ENCODE measurements around the gene CCNY.
A peak's percentile ranks its signal among the peaks of the same experiment; 100 is the strongest.

Gene CCNY

GRCh38 chr10:35460852-35461460 lies 124.6 kb downstream of the CCNY start:
- H3K9ac ChIP-seq (ENCODE audit: low read depth, low read length, poor library complexity): no peak overlapping the region

GRCh38 chr10:35462491-35462934 lies 126.2 kb downstream of the CCNY start:
- WGBS, 2 donors (ENCODE audit: extremely low coverage in 2 of 2, insufficient read length in 2 of 2, insufficient replicate concordance in 1 of 2): no CpG with 5 or more reads among the region's 5 CpGs
- Histone ChIP-seq H3K9ac (ENCODE audit: low read depth, low read length, poor library complexity) (no peak overlapping the region), H2BK12ac (ENCODE audit: low read length) (no peak overlapping the region), H2AFZ (ENCODE audit: low read length) (no peak overlapping the region), H2BK15ac (ENCODE audit: low read length) (no peak overlapping the region), H3K4me3 (ENCODE audit: low read length in 2 of 2) (no peak overlapping the region), H3K27me3 (ENCODE audit: control insufficient read depth in 3 of 3, insufficient read depth in 3 of 3, low read depth in 1 of 3, low read length in 3 of 3) (no peaks in the 10 kb centered on the region), H3K9me3 (replicated peaks in 1 of 2; ENCODE audit: control insufficient read depth in 2 of 2, insufficient read depth in 1 of 2, low read depth in 1 of 2, low read length in 2 of 2) (no peaks in the 10 kb centered on the region), H3K4me2 (ENCODE audit: insufficient read depth, low read length, poor library complexity, severe bottlenecking) (no peak overlapping the region), H3K23ac (ENCODE audit: low read depth, low read length, poor library complexity) (no peak overlapping the region), H2BK120ac (ENCODE audit: low read depth, low read length) (no peak overlapping the region), H3K79me1 (ENCODE audit: low read depth, low read length) (peaks cover 2% of the 10 kb centered on the region), H2BK5ac (ENCODE audit: low read length) (no peak overlapping the region), H3K4me1 (ENCODE audit: control insufficient read depth in 2 of 2, insufficient read depth in 1 of 2, low read depth in 1 of 2, low read length in 2 of 2) (peaks cover 41 to 50% of the 10 kb centered on the region in 2 donors), H4K8ac (ENCODE audit: low read depth, low read length) (no peak overlapping the region), H3K18ac (ENCODE audit: low read length) (peak overlapping the region; percentile 23), H3K14ac (ENCODE audit: low read length) (no peak overlapping the region), H3K27ac (replicated peaks; ENCODE audit: low read length) (peak overlapping the region; percentile 47), H2AK5ac (ENCODE audit: low read depth, low read length) (no peak overlapping the region), H3K36me3 (replicated peaks in 1 of 2; ENCODE audit: control insufficient read depth in 2 of 2, insufficient read depth in 2 of 2, low read length in 2 of 2) (no peaks in the 10 kb centered on the region), H4K91ac (ENCODE audit: low read depth, low read length, poor library complexity) (no peak overlapping the region), H3K4ac (ENCODE audit: low read length) (no peak overlapping the region)
- peak; percentile 38 for DNase-seq (ENCODE audit: low spot score)

More at GRCh38 chr10:35460852-35461460, 124.6 kb downstream of the CCNY start:
- H2AK5ac ChIP-seq (ENCODE audit: low read depth, low read length): no peak overlapping the region
- no peak overlapping the region for H2BK15ac ChIP-seq (ENCODE audit: low read length)
- H2BK120ac ChIP-seq (ENCODE audit: low read depth, low read length): no peak overlapping the region
- no CpG with 5 or more reads among the region's 2 CpGs for WGBS, 2 donors (ENCODE audit: extremely low coverage in 2 of 2, insufficient read length in 2 of 2, insufficient replicate concordance in 1 of 2)
- peaks cover 2% of the 10 kb centered on the region for H3K79me1 ChIP-seq (ENCODE audit: low read depth, low read length)
- no peak overlapping the region for H3K4me2 ChIP-seq (ENCODE audit: insufficient read depth, low read length, poor library complexity, severe bottlenecking)
- H4K8ac ChIP-seq (ENCODE audit: low read depth, low read length): no peak overlapping the region
- H3K27ac ChIP-seq (replicated peaks; ENCODE audit: low read length): no peak overlapping the region
- H2BK12ac ChIP-seq (ENCODE audit: low read length): no peak overlapping the region
- no peaks in the 10 kb centered on the region for H3K27me3 ChIP-seq (ENCODE audit: control insufficient read depth in 3 of 3, insufficient read depth in 3 of 3, low read depth in 1 of 3, low read length in 3 of 3)
- no peak overlapping the region for H3K4me3 ChIP-seq (ENCODE audit: low read length in 2 of 2)
- no peak overlapping the region for H3K4ac ChIP-seq (ENCODE audit: low read length)
- H3K4me1 ChIP-seq (ENCODE audit: control insufficient read depth in 2 of 2, insufficient read depth in 1 of 2, low read depth in 1 of 2, low read length in 2 of 2): peaks cover 42 to 51% of the 10 kb centered on the region in 2 donors
- H3K14ac ChIP-seq (ENCODE audit: low read length): no peak overlapping the region
- H3K23ac ChIP-seq (ENCODE audit: low read depth, low read length, poor library complexity): no peak overlapping the region
- H3K9me3 ChIP-seq (replicated peaks in 1 of 2; ENCODE audit: control insufficient read depth in 2 of 2, insufficient read depth in 1 of 2, low read depth in 1 of 2, low read length in 2 of 2): no peaks in the 10 kb centered on the region
- DNase-seq (ENCODE audit: low spot score): no peak
- H2AFZ ChIP-seq (ENCODE audit: low read length): no peak overlapping the region
- no peak overlapping the region for H4K91ac ChIP-seq (ENCODE audit: low read depth, low read length, poor library complexity)
- H3K18ac ChIP-seq (ENCODE audit: low read length): no peak overlapping the region
- no peaks in the 10 kb centered on the region for H3K36me3 ChIP-seq (replicated peaks in 1 of 2; ENCODE audit: control insufficient read depth in 2 of 2, insufficient read depth in 2 of 2, low read length in 2 of 2)
- no peak overlapping the region for H2BK5ac ChIP-seq (ENCODE audit: low read length)

- Histone ChIP-seq H3K4ac (ENCODE audit: low read length) (no peak overlapping the region), H3K9me3 (replicated peaks in 1 of 2; ENCODE audit: control insufficient read depth in 2 of 2, insufficient read depth in 1 of 2, low read depth in 1 of 2, low read length in 2 of 2) (no peaks in the 10 kb centered on the region), H2BK15ac (ENCODE audit: low read length) (no peak overlapping the region), H3K27me3 (ENCODE audit: control insufficient read depth in 3 of 3, insufficient read depth in 3 of 3, low read depth in 1 of 3, low read length in 3 of 3) (no peaks in the 10 kb centered on the region), H3K4me2 (ENCODE audit: insufficient read depth, low read length, poor library complexity, severe bottlenecking) (no peak overlapping the region), H3K23ac (ENCODE audit: low read depth, low read length, poor library complexity) (no peak overlapping the region), H2BK120ac (ENCODE audit: low read depth, low read length) (no peak overlapping the region), H2BK5ac (ENCODE audit: low read length) (no peak overlapping the region), H4K91ac (ENCODE audit: low read depth, low read length, poor library complexity) (no peak overlapping the region), H2AFZ (ENCODE audit: low read length) (no peak overlapping the region), H3K36me3 (replicated peaks in 1 of 2; ENCODE audit: control insufficient read depth in 2 of 2, insufficient read depth in 2 of 2, low read length in 2 of 2) (no peaks in the 10 kb centered on the region), H4K8ac (ENCODE audit: low read depth, low read length) (no peak overlapping the region), H3K27ac (replicated peaks; ENCODE audit: low read length) (no peak overlapping the region), H2AK5ac (ENCODE audit: low read depth, low read length) (no peak overlapping the region), H3K9ac (ENCODE audit: low read depth, low read length, poor library complexity) (no peak overlapping the region), H3K4me3 (ENCODE audit: low read length in 2 of 2) (no peak overlapping the region), H3K79me1 (ENCODE audit: low read depth, low read length) (peaks cover 2% of the 10 kb centered on the region), H2BK12ac (ENCODE audit: low read length) (no peak overlapping the region), H3K14ac (ENCODE audit: low read length) (no peak overlapping the region), H3K18ac (ENCODE audit: low read length) (no peak overlapping the region), H3K4me1 (ENCODE audit: control insufficient read depth in 2 of 2, insufficient read depth in 1 of 2, low read depth in 1 of 2, low read length in 2 of 2) (peaks cover 38 to 47% of the 10 kb centered on the region in 2 donors)
- WGBS, 2 donors (ENCODE audit: extremely low coverage in 2 of 2, insufficient read length in 2 of 2, insufficient replicate concordance in 1 of 2): no CpG with 5 or more reads among the region's 3 CpGs
- DNase-seq (ENCODE audit: low spot score): no peak
Observed at GRCh38 chr10:35463105-35463867, 127.0 kb downstream of the CCNY start.

- no peak overlapping the region for H3K4me2 ChIP-seq (ENCODE audit: insufficient read depth, low read length, poor library complexity, severe bottlenecking)
- H4K8ac ChIP-seq (ENCODE audit: low read depth, low read length): no peak overlapping the region
- WGBS, 2 donors (ENCODE audit: extremely low coverage in 2 of 2, insufficient read length in 2 of 2, insufficient replicate concordance in 1 of 2): no CpG with 5 or more reads among the region's 3 CpGs
- no peak overlapping the region for H3K23ac ChIP-seq (ENCODE audit: low read depth, low read length, poor library complexity)
- no peak overlapping the region for H2BK12ac ChIP-seq (ENCODE audit: low read length)
- peak overlapping the region; percentile 6 for H3K18ac ChIP-seq (ENCODE audit: low read length)
- peak overlapping the region; percentile 18 for H2AK5ac ChIP-seq (ENCODE audit: low read depth, low read length)
- no peaks in the 10 kb centered on the region for H3K27me3 ChIP-seq (ENCODE audit: control insufficient read depth in 3 of 3, insufficient read depth in 3 of 3, low read depth in 1 of 3, low read length in 3 of 3)
- no peak overlapping the region for H3K4me3 ChIP-seq (ENCODE audit: low read length in 2 of 2)
- H3K9ac ChIP-seq (ENCODE audit: low read depth, low read length, poor library complexity): no peak overlapping the region
- H2BK5ac ChIP-seq (ENCODE audit: low read length): no peak overlapping the region
- DNase-seq (ENCODE audit: low spot score): no peak
- no peaks in the 10 kb centered on the region for H3K9me3 ChIP-seq (replicated peaks in 1 of 2; ENCODE audit: control insufficient read depth in 2 of 2, insufficient read depth in 1 of 2, low read depth in 1 of 2, low read length in 2 of 2)
- H2BK120ac ChIP-seq (ENCODE audit: low read depth, low read length): no peak overlapping the region
- H3K27ac ChIP-seq (replicated peaks; ENCODE audit: low read length): no peak overlapping the region
- no peak overlapping the region for H4K91ac ChIP-seq (ENCODE audit: low read depth, low read length, poor library complexity)
- H3K4ac ChIP-seq (ENCODE audit: low read length): no peak overlapping the region
- peaks cover 33 to 43% of the 10 kb centered on the region in 2 donors for H3K4me1 ChIP-seq (ENCODE audit: control insufficient read depth in 2 of 2, insufficient read depth in 1 of 2, low read depth in 1 of 2, low read length in 2 of 2)
- H3K79me1 ChIP-seq (ENCODE audit: low read depth, low read length): peaks cover 2% of the 10 kb centered on the region
- H2BK15ac ChIP-seq (ENCODE audit: low read length): no peak overlapping the region
- no peaks in the 10 kb centered on the region for H3K36me3 ChIP-seq (replicated peaks in 1 of 2; ENCODE audit: control insufficient read depth in 2 of 2, insufficient read depth in 2 of 2, low read length in 2 of 2)
- no peak overlapping the region for H2AFZ ChIP-seq (ENCODE audit: low read length)
- H3K14ac ChIP-seq (ENCODE audit: low read length): no peak overlapping the region
Observed at GRCh38 chr10:35463878-35464277, 127.6 kb downstream of the CCNY start.
